ENCODE measurements around the gene MAD1L1.
"Not testable (repeated sequence)": the region's sequence is repeated elsewhere in the genome, so short reads cannot be mapped to it uniquely, and the experiment has no call there.

Gene MAD1L1

DNA sequence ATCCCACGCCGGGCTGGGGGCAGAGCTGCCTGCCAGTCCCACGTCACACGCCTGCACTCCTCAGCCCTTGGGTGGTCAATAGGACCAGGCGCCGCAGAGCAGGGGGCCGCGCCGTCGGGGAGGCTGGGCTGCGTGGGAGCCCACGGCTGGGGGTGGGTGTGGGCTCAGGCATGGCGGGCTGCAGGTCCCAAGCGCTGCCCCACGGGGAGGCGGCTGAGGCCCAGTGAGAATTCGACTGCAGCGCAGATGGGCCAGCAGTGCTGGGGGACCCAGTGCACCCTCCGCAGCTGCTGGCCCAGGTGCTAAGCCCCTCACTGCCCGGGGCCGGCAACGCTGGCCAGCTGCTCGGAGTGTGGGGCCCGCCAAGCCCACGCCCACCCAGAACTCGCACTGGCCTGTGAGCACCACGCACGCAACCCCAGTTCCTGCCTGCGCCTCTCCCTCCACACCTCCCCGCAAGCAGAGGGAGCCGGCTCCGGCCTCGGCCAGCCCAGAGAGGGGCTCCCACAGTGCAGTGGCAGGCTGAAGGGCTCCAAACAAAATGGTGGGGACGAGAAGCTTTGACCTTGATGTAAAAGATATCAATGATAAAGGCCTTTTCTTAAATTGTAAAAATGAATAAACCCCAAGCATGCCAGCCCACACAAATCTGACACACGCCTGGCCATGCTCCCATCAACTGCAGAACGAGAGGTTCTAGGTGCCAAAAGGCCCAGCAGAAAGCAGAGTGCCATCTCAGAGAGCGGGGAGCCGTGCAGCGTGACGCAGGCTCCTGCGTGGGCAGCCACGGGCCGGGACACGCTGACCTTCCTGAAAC is 255.5 kb downstream of the MAD1L1 start:
- DNase-seq = no peak

DNA sequence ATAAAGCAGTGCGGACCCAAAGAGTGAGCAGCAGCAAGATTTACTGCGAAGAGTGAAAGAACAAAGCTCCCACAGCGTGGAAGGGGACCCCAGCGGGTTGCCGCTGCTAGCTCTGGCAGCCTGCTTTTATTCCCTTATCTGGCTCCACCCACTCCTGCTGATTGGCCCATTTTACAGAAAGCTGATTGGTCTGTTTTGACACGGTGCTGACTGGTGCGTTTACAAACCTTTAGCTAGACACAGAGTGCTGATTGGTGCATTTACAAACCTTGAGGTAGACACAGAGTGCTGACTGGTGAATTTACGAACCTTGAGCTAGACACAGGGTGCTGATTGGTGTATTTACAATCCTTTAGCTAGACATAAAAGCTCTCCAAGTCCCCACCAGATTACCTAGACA is 256.2 kb downstream of the MAD1L1 start:
- DNase-seq = not testable (repeated sequence)

GRCh38 chr7:1975581-1975980 is 257.2 kb downstream of the MAD1L1 start:
- no peak for DNase-seq

- no peak for DNase-seq
These were observed 257.6 kb downstream of the MAD1L1 start for GRCh38 chr7:1975179-1975578.

- no peak for DNase-seq
These were observed 258.2 kb downstream of the MAD1L1 start for GRCh38 chr7:1974290-1975101.

- no peak for DNase-seq
These were observed 259.2 kb downstream of the MAD1L1 start for GRCh38 chr7:1973321-1974251.

GRCh38 chr7:1972744-1973143 is 260.0 kb downstream of the MAD1L1 start:
- no peak for DNase-seq

- no peak for DNase-seq
These were observed 260.6 kb downstream of the MAD1L1 start for GRCh38 chr7:1971946-1972654.

GRCh38 chr7:1970895-1971294 is 261.9 kb downstream of the MAD1L1 start:
- DNase-seq = no peak

DNA sequence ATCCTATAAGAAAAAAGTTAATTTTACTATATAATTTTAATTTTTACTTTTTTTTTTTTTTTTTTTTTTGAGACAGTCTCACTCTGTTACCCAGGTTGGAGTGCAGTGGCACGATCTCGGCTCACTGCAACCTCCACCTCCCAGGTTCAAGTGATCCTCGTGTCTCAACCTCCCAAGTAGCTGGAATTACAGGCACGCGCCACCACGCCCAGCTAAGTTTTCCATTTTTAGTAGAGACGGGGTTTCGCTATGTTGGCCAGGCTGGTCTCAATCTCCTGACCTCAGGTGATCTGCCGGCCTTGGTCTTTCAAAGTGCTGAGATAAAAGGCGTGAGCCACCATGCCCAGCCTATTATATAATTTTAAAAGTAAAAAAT is 262.5 kb downstream of the MAD1L1 start:
- not testable (repeated sequence) for DNase-seq

GRCh38 chr7:1969459-1970284 is 263.1 kb downstream of the MAD1L1 start:
- no peak for DNase-seq

- no peak for DNase-seq
These were observed 264.2 kb downstream of the MAD1L1 start for GRCh38 chr7:1968397-1969111.

DNA sequence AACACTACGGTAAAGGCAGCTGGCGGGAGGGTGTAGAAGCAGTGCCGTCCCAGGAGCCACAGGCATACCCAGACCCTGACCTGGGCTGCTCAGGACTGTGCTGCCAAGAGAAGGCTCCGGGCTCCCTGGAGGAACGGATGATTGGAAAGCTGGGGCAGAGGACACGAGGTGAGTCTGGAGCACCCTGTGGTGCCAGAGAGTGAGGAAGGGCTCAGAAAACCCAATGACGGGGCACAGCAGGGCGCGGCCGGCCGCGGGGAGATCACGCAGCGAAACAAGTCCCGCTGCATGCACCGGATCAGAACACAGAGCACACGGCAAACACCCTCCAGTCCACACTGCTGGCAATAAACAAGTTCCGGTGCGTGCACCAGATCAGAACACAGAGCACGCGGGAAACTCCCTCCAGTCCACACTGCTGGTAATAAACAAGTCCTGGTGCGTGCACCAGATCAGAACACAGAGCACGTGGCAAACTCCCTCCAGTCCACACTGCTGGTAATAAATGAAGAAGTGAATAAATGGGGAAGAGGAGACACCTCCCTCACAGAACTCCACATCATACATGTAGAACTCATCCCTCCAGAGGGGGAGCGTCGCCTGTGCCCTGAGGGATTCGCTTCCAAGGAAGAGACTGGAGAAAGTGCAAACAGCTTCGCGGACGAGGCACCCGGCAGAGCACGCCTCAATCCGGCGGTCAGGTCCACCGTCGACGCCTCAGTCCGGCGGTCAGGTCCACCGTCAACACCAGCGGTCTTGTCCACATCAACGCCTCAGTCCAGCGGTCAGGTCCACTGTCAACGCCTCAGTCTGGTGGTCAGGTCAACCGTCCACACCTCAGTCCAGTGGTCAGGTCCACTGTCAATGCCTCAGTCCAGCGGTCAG is 265.0 kb downstream of the MAD1L1 start:
- no peak for DNase-seq

DNA sequence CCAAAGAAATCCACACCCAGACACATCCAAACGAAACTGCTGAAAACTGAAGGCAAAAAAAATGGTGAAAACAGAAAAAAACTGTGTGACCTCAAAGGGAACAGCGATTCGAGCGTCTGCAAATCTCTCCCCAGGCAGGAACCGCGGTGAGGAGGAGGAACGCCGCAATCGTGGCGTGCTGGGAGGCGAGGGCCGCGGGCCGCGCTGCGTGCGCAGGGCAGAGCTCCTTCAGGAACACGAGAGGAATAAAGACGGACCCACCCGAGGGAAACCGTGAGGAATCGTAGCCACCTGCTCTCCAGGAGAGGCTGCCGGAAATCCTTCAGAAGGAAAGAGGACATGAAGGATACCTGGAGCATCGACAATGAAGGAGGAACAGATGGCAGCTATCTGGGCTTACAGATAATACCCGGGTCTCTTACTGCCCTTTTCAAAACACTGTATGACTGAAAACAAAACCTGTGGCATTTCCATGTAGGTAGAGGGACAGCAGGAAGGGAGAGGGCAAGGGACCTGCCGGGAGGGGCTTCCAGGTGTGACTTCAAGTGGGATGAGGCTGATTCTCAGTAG is 266.0 kb downstream of the MAD1L1 start:
- no peak for DNase-seq

DNA sequence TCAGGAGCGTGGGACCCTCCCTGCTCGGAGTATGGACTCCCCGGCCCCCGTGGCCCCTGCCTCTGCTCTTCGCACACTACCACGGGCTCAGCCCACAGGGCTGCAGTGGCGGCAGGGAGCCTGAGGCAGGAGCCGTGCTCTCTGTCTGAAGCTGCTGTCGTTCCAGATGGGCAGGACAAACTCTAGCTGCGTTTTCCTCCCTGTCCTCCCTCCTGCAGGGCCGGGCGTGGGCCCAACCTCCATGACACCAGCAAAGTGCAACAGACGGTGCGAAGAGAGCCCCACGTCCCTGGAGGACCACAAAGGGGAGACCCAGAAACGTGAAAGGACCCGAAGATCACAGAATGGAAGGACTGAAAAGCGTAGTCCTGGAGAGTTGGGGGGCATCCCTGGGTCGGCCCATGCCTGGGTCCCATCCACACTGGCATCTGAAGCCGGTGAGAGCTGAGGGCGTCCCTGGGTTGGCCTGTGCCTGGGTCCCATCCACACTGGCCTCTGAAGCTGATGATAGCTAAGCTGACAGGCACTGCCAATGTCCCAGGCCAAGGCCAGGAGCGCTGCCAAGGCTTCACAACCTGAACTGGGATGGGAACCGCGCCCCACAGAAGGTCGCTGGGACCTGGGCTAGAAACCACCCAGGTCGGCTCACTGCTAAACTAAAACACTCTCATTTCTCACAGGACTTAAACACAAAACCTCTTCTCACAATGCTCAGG is 267.0 kb downstream of the MAD1L1 start:
- no peak for DNase-seq

- DNase-seq = no peak
These were observed 267.7 kb downstream of the MAD1L1 start for GRCh38 chr7:1964913-1965578.

DNA sequence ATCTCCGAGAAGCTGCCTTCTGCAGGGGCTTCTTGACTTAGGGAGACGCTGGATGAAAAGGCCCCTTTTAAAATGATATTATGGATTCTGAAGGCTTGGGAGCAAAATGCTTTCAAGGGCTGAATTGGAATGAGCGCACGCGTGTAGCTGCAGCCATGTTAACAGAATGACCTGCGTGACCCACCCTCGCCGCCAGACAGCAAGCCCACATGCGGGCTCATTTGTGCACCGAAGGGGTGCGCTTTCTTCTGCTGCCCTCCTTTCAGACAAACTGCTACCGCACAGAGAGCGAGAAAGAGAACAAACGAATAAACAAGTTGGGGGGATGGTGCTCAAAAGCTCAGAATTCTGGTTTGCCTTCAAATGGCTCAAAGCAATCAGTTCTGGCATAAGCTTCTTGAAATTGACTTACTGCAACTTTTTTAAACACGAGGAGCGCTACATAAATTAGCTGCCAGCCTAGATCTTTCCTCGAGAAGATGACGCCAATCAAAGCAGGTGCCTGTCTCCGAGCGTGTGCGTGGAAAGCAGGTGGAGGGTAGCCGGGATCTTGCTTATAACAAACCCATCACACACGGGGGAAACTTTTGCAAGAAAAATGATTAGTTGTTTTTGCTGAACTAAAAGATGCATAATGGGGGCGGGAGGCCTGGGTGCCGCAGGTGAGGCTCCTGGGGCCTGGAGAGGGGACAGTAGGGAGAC is 268.4 kb downstream of the MAD1L1 start:
- no peak for DNase-seq

All from NK-92 treated with Interleukin-12 subunit alpha and Interleukin-12 subunit beta, amount 100 ng/mL, for 24 hours (cell line).